Measurements from ENCODE around the gene TUBB2A. TPM values are rescaled to one million over a fixed set of nuclear protein-coding genes. Genes with fewer than 3 reads are reported as not detected.

Gene TUBB2A
- total and polyA plus RNA-seq, 7 donors, result 41.4 to 106 (median 54.5) TPM

- DNase-seq, result no peak
- intact Hi-C loops (cut with DNase I), result loop anchor here (5.0 to 10.0 kb wide), 2 partner anchors 104 to 606 kb away; no protein-coding TSS in a partner anchor
- Histone ChIP-seq H3K9me3 (no peaks in the 10 kb centered on the region), H3K27ac (no peak overlapping the region), H3K36me3 (peaks cover 0 to 52% (median 6%) of the 10 kb centered on the region in 4 donors), H3K27me3 (no peaks in the 10 kb centered on the region), H3K4me3 (no peak overlapping the region), H3K4me1 (no peaks in the 10 kb centered on the region)
- TF ChIP-seq EP300 (IDR thresholded peaks at IDR 0.05) (no peak), POLR2A (IDR thresholded peaks at IDR 0.05) (no peak), CTCF (IDR thresholded peaks at IDR 0.05) (no peak), POLR2AphosphoS5 (IDR thresholded peaks at IDR 0.05) (no peak)
- 96% methylated on average over 15 of the region's 15 CpGs for WGBS, 2 donors
Measured at GRCh38 chr6:3128356-3129108, 28.8 kb downstream of the TUBB2A start.

DNA sequence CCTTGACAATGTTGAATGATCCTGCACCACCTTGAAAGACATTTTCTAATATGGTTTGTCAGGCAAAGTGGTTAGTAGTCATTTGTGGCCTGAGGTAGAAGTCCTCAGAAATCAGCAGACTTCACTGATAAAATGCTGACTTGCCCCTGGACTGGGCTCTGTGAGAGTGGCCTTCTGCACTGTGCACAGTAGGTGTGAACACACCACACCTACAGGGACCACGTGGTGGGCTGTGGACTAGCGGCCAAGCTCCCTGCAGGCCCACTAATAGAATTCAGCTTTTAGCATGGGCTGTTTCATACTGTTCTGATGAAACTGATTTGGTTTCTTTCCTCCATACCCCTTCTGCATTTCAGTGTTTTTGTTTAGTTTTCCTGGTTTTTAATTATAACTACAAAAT lies 31.5 kb downstream of the TUBB2A start:
- Histone ChIP-seq H3K9me3 (no peaks in the 10 kb centered on the region), H3K36me3 (peaks cover 0 to 32% (median 6%) of the 10 kb centered on the region in 4 donors), H3K27me3 (no peaks in the 10 kb centered on the region), H3K4me3 (no peak overlapping the region), H3K4me1 (no peaks in the 10 kb centered on the region), H3K27ac (no peak overlapping the region)
- no peak for DNase-seq
- 33 to 47% methylated on average over 2 of the region's 2 CpGs for WGBS, 2 donors
- intact Hi-C loops (cut with DNase I), result loop anchor here (1.0 to 10.0 kb wide), 3 partner anchors 106 to 609 kb away; no protein-coding TSS in a partner anchor
- TF ChIP-seq EP300 (IDR thresholded peaks at IDR 0.05) (no peak), CTCF (IDR thresholded peaks at IDR 0.05) (no peak), POLR2AphosphoS5 (IDR thresholded peaks at IDR 0.05) (no peak), POLR2A (IDR thresholded peaks at IDR 0.05) (no peak)

GRCh38 chr6:3124667-3125066 lies 32.7 kb downstream of the TUBB2A start:
- WGBS, 2 donors, result 75 to 84% methylated on average over 8 of the region's 8 CpGs
- no peak for DNase-seq
- intact Hi-C loops (cut with DNase I), result loop anchor here (5.0 to 10.0 kb wide), 2 partner anchors 108 to 610 kb away; no protein-coding TSS in a partner anchor
- Histone ChIP-seq H3K27me3 (no peaks in the 10 kb centered on the region), H3K4me3 (no peak overlapping the region), H3K27ac (no peak overlapping the region), H3K4me1 (no peaks in the 10 kb centered on the region), H3K36me3 (peaks cover 0 to 20% (median 1%) of the 10 kb centered on the region in 4 donors), H3K9me3 (no peaks in the 10 kb centered on the region)
- TF ChIP-seq CTCF (IDR thresholded peaks at IDR 0.05) (no peak), EP300 (IDR thresholded peaks at IDR 0.05) (no peak), POLR2A (IDR thresholded peaks at IDR 0.05) (no peak), POLR2AphosphoS5 (IDR thresholded peaks at IDR 0.05) (no peak)

GRCh38 chr6:3122823-3123182 lies 34.5 kb downstream of the TUBB2A start:
- 94 to 95% methylated on average over 9 of the region's 9 CpGs for WGBS, 2 donors

More at GRCh38 chr6:3122823-3123182, 34.5 kb downstream of the TUBB2A start:
- intact Hi-C loops (cut with DNase I), result loop anchor here (10.0 kb wide), 1 partner anchor 612 kb away; no protein-coding TSS in a partner anchor
- H3K9me3 ChIP-seq, result no peaks in the 10 kb centered on the region
- peaks cover 0 to 10% (median 9%) of the 10 kb centered on the region in 4 donors for H3K4me1 ChIP-seq
- no peak for DNase-seq
- peaks cover 0 to 3% (median 0%) of the 10 kb centered on the region in 4 donors for H3K36me3 ChIP-seq
- no peak overlapping the region for H3K27ac ChIP-seq
- TF ChIP-seq POLR2AphosphoS5 (IDR thresholded peaks at IDR 0.05) (no peak), EP300 (IDR thresholded peaks at IDR 0.05) (no peak), CTCF (IDR thresholded peaks at IDR 0.05) (no peak), POLR2A (IDR thresholded peaks at IDR 0.05) (no peak)
- H3K4me3 ChIP-seq, result no peak overlapping the region
- no peaks in the 10 kb centered on the region for H3K27me3 ChIP-seq

Measured in sigmoid colon (tissue), 7 donors.